GM20000 (cell line): ENCODE results near the gene ADH4.

ENCODE experiments used
- DNase-seq: peaks from one replicate; pipeline ENCODE4 v3.0.0; 2012; ENCODE audit warnings: low spot score
- CTCF ChIP-seq: IDR thresholded peaks from 2 replicates; pipeline ENCODE4 v1.5.1; 2012; ENCODE audit warnings: mild to moderate bottlenecking, control low read depth; ENCODE audit errors: extremely low read depth, missing control alignments

ADH4 gene

GRCh38 chr4:99166544-99166943 is 22.4 kb upstream of the ADH4 start:
- no peak for DNase-seq
- no peak for TF ChIP-seq CTCF

GRCh38 chr4:99165978-99166377 is 21.9 kb upstream of the ADH4 start:
- TF ChIP-seq CTCF = no peak
- no peak for DNase-seq

- no peak for DNase-seq
- TF ChIP-seq CTCF = no peak
Observed at GRCh38 chr4:99161373-99162099, 17.4 kb upstream of the ADH4 start.

GRCh38 chr4:99159699-99160098 is 15.6 kb upstream of the ADH4 start:
- TF ChIP-seq CTCF = no peak
- DNase-seq = no peak

- no peak for TF ChIP-seq CTCF
Observed at GRCh38 chr4:99157478-99157935, 13.4 kb upstream of the ADH4 start.

GRCh38 chr4:99156992-99157391 is 12.9 kb upstream of the ADH4 start:
- TF ChIP-seq CTCF = no peak
- no peak for DNase-seq

More at GRCh38 chr4:99157478-99157935, 13.4 kb upstream of the ADH4 start:
- DNase-seq = no peak

GRCh38 chr4:99154658-99155342 is 10.7 kb upstream of the ADH4 start:
- no peak for DNase-seq
- TF ChIP-seq CTCF = no peak
